ENCODE measurements around the gene DRAXIN.

GRCh38 chr1:11725616-11726015 lies 34.1 kb downstream of the DRAXIN start:
- no peak for TF ChIP-seq CTCF (conservative IDR thresholded peaks at IDR 0.05; ENCODE audit: low read depth, low read length)
- no peak for TF ChIP-seq EZH2 (IDR thresholded peaks at IDR 0.05; ENCODE audit: borderline replicate concordance, low read depth, low read length, poor library complexity, severe bottlenecking)
